HG02981 (cell line): ENCODE measurements around the gene DCLRE1B.

Source experiments
- ATAC-seq: cut with Tn5 transposase; IDR thresholded peaks from one replicate; pipeline ENCODE4 v1.9.1; 2021; ENCODE audit warnings: mild to moderate bottlenecking, moderate library complexity; ENCODE audit not compliant: unreplicated experiment

DCLRE1B gene

GRCh38 chr1:113886417-113887401 lies 18.4 kb upstream of the DCLRE1B start:
- no peak for ATAC-seq

GRCh38 chr1:113887402-113888175 lies 17.5 kb upstream of the DCLRE1B start, which contains the start of gene BCL2L15:
BCL2L15 (minus strand) TSS chr1:113887581; CDS start chr1:113887375, 206 bp downstream.
- ATAC-seq = no peak

- ATAC-seq = no peak
Observed at GRCh38 chr1:113890816-113891215, 14.3 kb upstream of the DCLRE1B start.

- no peak for ATAC-seq
Observed at GRCh38 chr1:113891631-113892220, 13.4 kb upstream of the DCLRE1B start.

GRCh38 chr1:113893267-113893666 lies 11.9 kb upstream of the DCLRE1B start:
- ATAC-seq = no peak

GRCh38 chr1:113895098-113895497 lies 10.0 kb upstream of the DCLRE1B start:
- ATAC-seq = no peak

GRCh38 chr1:113895961-113896360 lies 9.2 kb upstream of the DCLRE1B start:
- no peak for ATAC-seq

- ATAC-seq = no peak
Observed at GRCh38 chr1:113898241-113898814, 6.8 kb upstream of the DCLRE1B start.

- ATAC-seq = no peak
Observed at GRCh38 chr1:113899111-113899510, 6.0 kb upstream of the DCLRE1B start.

GRCh38 chr1:113901191-113901590 lies 3.9 kb upstream of the DCLRE1B start:
- no peak for ATAC-seq

GRCh38 chr1:113903501-113904292 lies 1.4 kb upstream of the DCLRE1B start:
- no peak for ATAC-seq

- peak; percentile 22 for ATAC-seq
Observed at GRCh38 chr1:113904293-113904673, 843 bp upstream of the DCLRE1B start.

- ATAC-seq = peak; percentile 3
Observed at GRCh38 chr1:113905435-113905861, 322 bp downstream of the DCLRE1B start.

GRCh38 chr1:113912594-113913311 lies 7.6 kb downstream of the DCLRE1B start:
- no peak for ATAC-seq

GRCh38 chr1:113913312-113913668 lies 8.2 kb downstream of the DCLRE1B start:
- no peak for ATAC-seq

GRCh38 chr1:113913887-113914664 lies 8.9 kb downstream of the DCLRE1B start:
- ATAC-seq = no peak

GRCh38 chr1:113916974-113917373 lies 11.8 kb downstream of the DCLRE1B start:
- no peak for ATAC-seq

GRCh38 chr1:113917400-113918082 lies 12.4 kb downstream of the DCLRE1B start:
- no peak for ATAC-seq
